Neural progenitor cell (in vitro differentiated cells): Measurements from ENCODE around the gene CNPY1.

Source experiments
- EZH2 ChIP-seq: fragments of 200-600 bp; sonication (generic); IDR thresholded peaks from 2 replicates; pipeline ENCODE4 v1.6.1; 2017; ENCODE audit warnings: antibody characterized with exemption, mild to moderate bottlenecking, moderate library complexity
- EZH2phosphoT487 ChIP-seq: fragments of 200-600 bp; sonication (generic); IDR thresholded peaks from 2 replicates; pipeline ENCODE4 v1.6.1; 2017; ENCODE audit warnings: antibody characterized with exemption
- TF ChIP-seq, protein P1 (sequence below): fragments of 200-600 bp; sonication (generic); IDR thresholded peaks from 2 replicates; pipeline ENCODE4 v1.5.1; 2017; ENCODE audit warnings: antibody characterized with exemption, mild to moderate bottlenecking

DNA sequence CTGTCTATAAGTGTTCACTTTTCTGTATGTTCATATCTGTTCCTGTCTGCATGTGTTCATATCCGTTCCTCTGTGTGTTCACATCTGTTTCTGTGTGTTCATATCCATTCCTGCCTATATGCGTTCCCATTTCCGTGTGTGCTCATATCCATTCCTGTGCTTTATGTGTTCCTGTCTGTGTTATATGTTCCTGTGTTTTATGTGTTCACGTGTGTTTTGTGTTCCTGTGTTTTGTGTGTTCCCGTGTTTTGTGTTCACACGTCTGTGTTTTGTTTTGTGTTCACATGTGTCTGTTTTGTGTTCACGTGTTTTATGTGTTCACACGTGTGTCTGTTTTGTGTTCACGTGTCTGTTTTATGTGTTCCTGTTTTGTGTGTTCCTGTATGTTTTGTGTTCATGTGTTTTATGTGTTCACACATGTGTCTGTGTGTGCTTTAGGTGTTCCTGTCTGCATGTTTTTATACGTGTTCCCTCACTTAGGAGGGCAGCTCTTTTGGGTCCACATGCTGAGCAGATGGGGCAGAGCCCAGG lies 42.2 kb upstream of the CNPY1 start:
- TF ChIP-seq, protein P1, sequence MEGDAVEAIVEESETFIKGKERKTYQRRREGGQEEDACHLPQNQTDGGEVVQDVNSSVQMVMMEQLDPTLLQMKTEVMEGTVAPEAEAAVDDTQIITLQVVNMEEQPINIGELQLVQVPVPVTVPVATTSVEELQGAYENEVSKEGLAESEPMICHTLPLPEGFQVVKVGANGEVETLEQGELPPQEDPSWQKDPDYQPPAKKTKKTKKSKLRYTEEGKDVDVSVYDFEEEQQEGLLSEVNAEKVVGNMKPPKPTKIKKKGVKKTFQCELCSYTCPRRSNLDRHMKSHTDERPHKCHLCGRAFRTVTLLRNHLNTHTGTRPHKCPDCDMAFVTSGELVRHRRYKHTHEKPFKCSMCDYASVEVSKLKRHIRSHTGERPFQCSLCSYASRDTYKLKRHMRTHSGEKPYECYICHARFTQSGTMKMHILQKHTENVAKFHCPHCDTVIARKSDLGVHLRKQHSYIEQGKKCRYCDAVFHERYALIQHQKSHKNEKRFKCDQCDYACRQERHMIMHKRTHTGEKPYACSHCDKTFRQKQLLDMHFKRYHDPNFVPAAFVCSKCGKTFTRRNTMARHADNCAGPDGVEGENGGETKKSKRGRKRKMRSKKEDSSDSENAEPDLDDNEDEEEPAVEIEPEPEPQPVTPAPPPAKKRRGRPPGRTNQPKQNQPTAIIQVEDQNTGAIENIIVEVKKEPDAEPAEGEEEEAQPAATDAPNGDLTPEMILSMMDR: no peak
- TF ChIP-seq EZH2 (no peak), EZH2phosphoT487 (no peak)
